Liver (tissue), 3 donors: ENCODE measurements around the gene TET2.

Experiments
- GABPA ChIP-seq, 2 donors: IDR thresholded peaks in 1 of 2; conservative IDR thresholded peaks in 1 of 2; 2 replicates each; pipeline ENCODE4 v1.6.1; 2016; ENCODE audit warnings: antibody characterized with exemption in 2 of 2, mild to moderate bottlenecking in 1 of 2, moderate library complexity in 1 of 2
- SP1 ChIP-seq: IDR thresholded peaks from 2 replicates; pipeline ENCODE4 v1.6.1; 2018; ENCODE audit warnings: antibody characterized with exemption, mild to moderate bottlenecking
- TAF1 ChIP-seq: conservative IDR thresholded peaks from 2 replicates; pipeline ENCODE4 v1.6.1; 2016; ENCODE audit warnings: antibody characterized with exemption, mild to moderate bottlenecking
- TF ChIP-seq, protein P1 (sequence below): fragments of 150-350 bp; IDR thresholded peaks from 2 replicates; pipeline ENCODE4 v1.5.1; 2017; ENCODE audit warnings: improper control_type of control experiment, low read depth, low read length; ENCODE audit not compliant: missing input control
- TF ChIP-seq, protein P2 (sequence below): IDR thresholded peaks from 2 replicates; pipeline ENCODE4 v1.6.1; 2016; ENCODE audit warnings: antibody characterized with exemption
- TF ChIP-seq, protein P3 (sequence below): IDR thresholded peaks from 2 replicates; pipeline ENCODE4 v1.6.1; 2016; ENCODE audit warnings: antibody characterized with exemption
- TF ChIP-seq, protein P4 (sequence below): IDR thresholded peaks from 2 replicates; pipeline ENCODE4 v1.6.1; 2016; ENCODE audit warnings: antibody characterized with exemption, mild to moderate bottlenecking
- donor health status: healthy.
- donor health status: healthy.

DNA sequence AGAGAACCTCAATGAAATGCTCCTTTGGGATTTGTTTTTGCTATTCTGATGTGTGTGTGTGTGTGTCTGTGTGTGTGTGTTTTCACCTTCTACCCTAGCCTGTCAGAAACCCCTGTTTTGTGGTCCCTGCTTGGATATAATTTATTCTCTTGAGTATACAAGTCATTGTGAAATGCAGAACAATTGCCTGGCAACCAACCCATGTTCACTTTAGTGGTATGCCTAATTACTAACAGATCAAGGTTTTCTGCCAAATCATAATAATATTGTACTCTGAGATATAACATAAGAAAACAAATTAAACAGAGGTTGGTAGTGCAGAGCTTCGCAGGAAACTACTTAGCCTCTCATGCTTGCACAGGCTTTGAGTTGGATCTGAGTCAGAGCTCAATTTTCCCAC lies 7.0 kb upstream of the TET2 start:
- TF ChIP-seq, protein P1, sequence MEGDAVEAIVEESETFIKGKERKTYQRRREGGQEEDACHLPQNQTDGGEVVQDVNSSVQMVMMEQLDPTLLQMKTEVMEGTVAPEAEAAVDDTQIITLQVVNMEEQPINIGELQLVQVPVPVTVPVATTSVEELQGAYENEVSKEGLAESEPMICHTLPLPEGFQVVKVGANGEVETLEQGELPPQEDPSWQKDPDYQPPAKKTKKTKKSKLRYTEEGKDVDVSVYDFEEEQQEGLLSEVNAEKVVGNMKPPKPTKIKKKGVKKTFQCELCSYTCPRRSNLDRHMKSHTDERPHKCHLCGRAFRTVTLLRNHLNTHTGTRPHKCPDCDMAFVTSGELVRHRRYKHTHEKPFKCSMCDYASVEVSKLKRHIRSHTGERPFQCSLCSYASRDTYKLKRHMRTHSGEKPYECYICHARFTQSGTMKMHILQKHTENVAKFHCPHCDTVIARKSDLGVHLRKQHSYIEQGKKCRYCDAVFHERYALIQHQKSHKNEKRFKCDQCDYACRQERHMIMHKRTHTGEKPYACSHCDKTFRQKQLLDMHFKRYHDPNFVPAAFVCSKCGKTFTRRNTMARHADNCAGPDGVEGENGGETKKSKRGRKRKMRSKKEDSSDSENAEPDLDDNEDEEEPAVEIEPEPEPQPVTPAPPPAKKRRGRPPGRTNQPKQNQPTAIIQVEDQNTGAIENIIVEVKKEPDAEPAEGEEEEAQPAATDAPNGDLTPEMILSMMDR = no peak
- TF ChIP-seq, protein P2, sequence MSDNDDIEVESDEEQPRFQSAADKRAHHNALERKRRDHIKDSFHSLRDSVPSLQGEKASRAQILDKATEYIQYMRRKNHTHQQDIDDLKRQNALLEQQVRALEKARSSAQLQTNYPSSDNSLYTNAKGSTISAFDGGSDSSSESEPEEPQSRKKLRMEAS = no peak
- TF ChIP-seq GABPA (IDR thresholded peaks at IDR 0.05 in 1 of 2, conservative IDR thresholded peaks at IDR 0.05 in 1 of 2) = no peak
- TF ChIP-seq SP1 = no peak
- no peak for TF ChIP-seq TAF1
- TF ChIP-seq, protein P3, sequence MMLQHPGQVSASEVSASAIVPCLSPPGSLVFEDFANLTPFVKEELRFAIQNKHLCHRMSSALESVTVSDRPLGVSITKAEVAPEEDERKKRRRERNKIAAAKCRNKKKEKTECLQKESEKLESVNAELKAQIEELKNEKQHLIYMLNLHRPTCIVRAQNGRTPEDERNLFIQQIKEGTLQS = no peak
- TF ChIP-seq, protein P4, sequence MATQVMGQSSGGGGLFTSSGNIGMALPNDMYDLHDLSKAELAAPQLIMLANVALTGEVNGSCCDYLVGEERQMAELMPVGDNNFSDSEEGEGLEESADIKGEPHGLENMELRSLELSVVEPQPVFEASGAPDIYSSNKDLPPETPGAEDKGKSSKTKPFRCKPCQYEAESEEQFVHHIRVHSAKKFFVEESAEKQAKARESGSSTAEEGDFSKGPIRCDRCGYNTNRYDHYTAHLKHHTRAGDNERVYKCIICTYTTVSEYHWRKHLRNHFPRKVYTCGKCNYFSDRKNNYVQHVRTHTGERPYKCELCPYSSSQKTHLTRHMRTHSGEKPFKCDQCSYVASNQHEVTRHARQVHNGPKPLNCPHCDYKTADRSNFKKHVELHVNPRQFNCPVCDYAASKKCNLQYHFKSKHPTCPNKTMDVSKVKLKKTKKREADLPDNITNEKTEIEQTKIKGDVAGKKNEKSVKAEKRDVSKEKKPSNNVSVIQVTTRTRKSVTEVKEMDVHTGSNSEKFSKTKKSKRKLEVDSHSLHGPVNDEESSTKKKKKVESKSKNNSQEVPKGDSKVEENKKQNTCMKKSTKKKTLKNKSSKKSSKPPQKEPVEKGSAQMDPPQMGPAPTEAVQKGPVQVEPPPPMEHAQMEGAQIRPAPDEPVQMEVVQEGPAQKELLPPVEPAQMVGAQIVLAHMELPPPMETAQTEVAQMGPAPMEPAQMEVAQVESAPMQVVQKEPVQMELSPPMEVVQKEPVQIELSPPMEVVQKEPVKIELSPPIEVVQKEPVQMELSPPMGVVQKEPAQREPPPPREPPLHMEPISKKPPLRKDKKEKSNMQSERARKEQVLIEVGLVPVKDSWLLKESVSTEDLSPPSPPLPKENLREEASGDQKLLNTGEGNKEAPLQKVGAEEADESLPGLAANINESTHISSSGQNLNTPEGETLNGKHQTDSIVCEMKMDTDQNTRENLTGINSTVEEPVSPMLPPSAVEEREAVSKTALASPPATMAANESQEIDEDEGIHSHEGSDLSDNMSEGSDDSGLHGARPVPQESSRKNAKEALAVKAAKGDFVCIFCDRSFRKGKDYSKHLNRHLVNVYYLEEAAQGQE = no peak
